HEK293 (cell line): Measurements from ENCODE around the gene KATNA1.

Source experiments
- CTCF ChIP-seq: fragments of 450-650 bp; formaldehyde crosslinking; IDR thresholded peaks from 2 replicates; pipeline ENCODE4 v1.5.1; 2016; ENCODE audit warnings: missing biosample characterization, missing genetic modification characterization
- HOXA7 ChIP-seq: sonication (generic); formaldehyde crosslinking; IDR thresholded peaks from 2 replicates; pipeline ENCODE4 v1.8.1; 2022; ENCODE audit warnings: missing genetic modification reagents, borderline replicate concordance
- KLF7 ChIP-seq: fragments of 450-650 bp; formaldehyde crosslinking; IDR thresholded peaks from 2 replicates; pipeline ENCODE4 v1.5.1; 2016; ENCODE audit warnings: missing biosample characterization, missing genetic modification characterization, borderline replicate concordance
- KLF9 ChIP-seq: fragments of 450-650 bp; formaldehyde crosslinking; IDR thresholded peaks from 2 replicates; pipeline ENCODE4 v1.5.1; 2016; ENCODE audit warnings: missing biosample characterization, missing genetic modification characterization, low read depth
- MEIS1 ChIP-seq: sonication (generic); formaldehyde crosslinking; IDR thresholded peaks from 2 replicates; pipeline ENCODE4 v1.8.1; 2022; ENCODE audit warnings: missing genetic modification reagents, mild to moderate bottlenecking, borderline replicate concordance
- PRDM10 ChIP-seq: fragments of 450-650 bp; formaldehyde crosslinking; IDR thresholded peaks from 2 replicates; pipeline ENCODE4 v1.5.1; 2016; ENCODE audit warnings: missing biosample characterization, missing genetic modification characterization
- SCRT2 ChIP-seq: fragments of 450-650 bp; formaldehyde crosslinking; IDR thresholded peaks from 2 replicates; pipeline ENCODE4 v1.5.1; 2016; ENCODE audit warnings: missing biosample characterization, missing genetic modification characterization
- SP2 ChIP-seq: fragments of 450-650 bp; formaldehyde crosslinking; IDR thresholded peaks from 2 replicates; pipeline ENCODE4 v1.5.1; 2016; ENCODE audit warnings: missing biosample characterization, missing genetic modification characterization
- SP3 ChIP-seq: fragments of 450-650 bp; formaldehyde crosslinking; IDR thresholded peaks from 2 replicates; pipeline ENCODE4 v1.5.1; 2016; ENCODE audit warnings: missing biosample characterization, missing genetic modification characterization
- ZFHX2 ChIP-seq: fragments of 450-650 bp; formaldehyde crosslinking; conservative IDR thresholded peaks from 2 replicates; pipeline ENCODE4 v1.5.1; 2016; ENCODE audit warnings: missing biosample characterization, missing genetic modification characterization
- ZFP37 ChIP-seq: fragments of 450-650 bp; formaldehyde crosslinking; IDR thresholded peaks from 2 replicates; pipeline ENCODE4 v1.5.1; 2016; ENCODE audit warnings: missing biosample characterization, missing genetic modification characterization
- ZNF214 ChIP-seq: fragments of 450-650 bp; formaldehyde crosslinking; IDR thresholded peaks from 2 replicates; pipeline ENCODE4 v1.5.1; 2017; ENCODE audit warnings: missing biosample characterization, mild to moderate bottlenecking, missing genetic modification characterization, borderline replicate concordance
- ZNF223 ChIP-seq: fragments of 450-650 bp; formaldehyde crosslinking; IDR thresholded peaks from 2 replicates; pipeline ENCODE4 v1.5.1; 2016; ENCODE audit warnings: missing biosample characterization, missing genetic modification characterization
- ZNF266 ChIP-seq: fragments of 450-650 bp; formaldehyde crosslinking; IDR thresholded peaks from 2 replicates; pipeline ENCODE4 v1.5.1; 2016; ENCODE audit warnings: missing biosample characterization, missing genetic modification characterization, low read depth
- ZNF335 ChIP-seq: fragments of 450-650 bp; formaldehyde crosslinking; conservative IDR thresholded peaks from 2 replicates; pipeline ENCODE4 v1.5.1; 2016; ENCODE audit warnings: missing biosample characterization, missing genetic modification characterization
- ZNF350 ChIP-seq: fragments of 450-650 bp; formaldehyde crosslinking; IDR thresholded peaks from 2 replicates; pipeline ENCODE4 v1.5.0; 2017; ENCODE audit warnings: missing biosample characterization, mild to moderate bottlenecking, missing genetic modification characterization
- ZNF423 ChIP-seq: fragments of 450-650 bp; formaldehyde crosslinking; IDR thresholded peaks from 2 replicates; pipeline ENCODE4 v1.5.1; 2016; ENCODE audit warnings: missing biosample characterization, missing genetic modification characterization
- ZNF473 ChIP-seq: fragments of 450-650 bp; formaldehyde crosslinking; IDR thresholded peaks from 2 replicates; pipeline ENCODE4 v1.5.1; 2017; ENCODE audit warnings: missing biosample characterization, missing genetic modification characterization
- ZNF488 ChIP-seq: fragments of 450-650 bp; formaldehyde crosslinking; IDR thresholded peaks from 2 replicates; pipeline ENCODE4 v1.5.1; 2016; ENCODE audit warnings: missing biosample characterization, missing genetic modification characterization
- ZNF501 ChIP-seq: fragments of 450-650 bp; formaldehyde crosslinking; IDR thresholded peaks from 2 replicates; pipeline ENCODE4 v1.5.1; 2016; ENCODE audit warnings: missing biosample characterization, missing genetic modification characterization
- ZNF561 ChIP-seq: fragments of 450-650 bp; IDR thresholded peaks from 2 replicates; pipeline ENCODE4 v1.5.1; 2018; ENCODE audit warnings: missing biosample characterization, missing genetic modification characterization, borderline replicate concordance
- ZNF629 ChIP-seq: fragments of 450-650 bp; formaldehyde crosslinking; IDR thresholded peaks from 2 replicates; pipeline ENCODE4 v1.5.1; 2017; ENCODE audit warnings: missing biosample characterization, missing genetic modification characterization
- ZNF704 ChIP-seq: fragments of 450-650 bp; formaldehyde crosslinking; IDR thresholded peaks from 2 replicates; pipeline ENCODE4 v1.5.1; 2016; ENCODE audit warnings: missing biosample characterization, missing genetic modification characterization
- ZNF777 ChIP-seq: fragments of 450-650 bp; formaldehyde crosslinking; IDR thresholded peaks from 2 replicates; pipeline ENCODE4 v1.5.1; 2017; ENCODE audit warnings: missing biosample characterization, missing genetic modification characterization, borderline replicate concordance
- ZNF830 ChIP-seq: fragments of 450-650 bp; IDR thresholded peaks from 2 replicates; pipeline ENCODE4 v1.5.0; 2018; ENCODE audit warnings: missing biosample characterization, missing genetic modification characterization, low read depth, mild to moderate bottlenecking, moderate library complexity
- ZNF837 ChIP-seq: fragments of 450-650 bp; formaldehyde crosslinking; IDR thresholded peaks from 2 replicates; pipeline ENCODE4 v1.5.1; 2016; ENCODE audit warnings: missing biosample characterization, missing genetic modification characterization
- TF ChIP-seq, protein P1 (sequence below): fragments of 450-650 bp; IDR thresholded peaks from 2 replicates; pipeline ENCODE4 v1.5.1; 2018; ENCODE audit warnings: missing biosample characterization, mild to moderate bottlenecking, missing genetic modification characterization

KATNA1 gene

GRCh38 chr6:149545754-149546471 lies 102.6 kb downstream of the KATNA1 start, which contains the start of gene PPIL4 (continued):
- TF ChIP-seq MEIS1 (CRISPR knock-in tag): no peak
- TF ChIP-seq SP3 (tag by site-specific recombination): peak; percentile 90
- TF ChIP-seq HOXA7 (CRISPR knock-in tag): no peak
- TF ChIP-seq KLF9: peak; percentile 84
- no peak for TF ChIP-seq ZNF837 (tag by site-specific recombination)
- TF ChIP-seq SP2 (tag by site-specific recombination): peak; percentile 95
- TF ChIP-seq KLF7: no peak
- no peak for TF ChIP-seq ZNF350 (tag by site-specific recombination)
- no peak for TF ChIP-seq ZNF223
- TF ChIP-seq ZNF423: no peak
- TF ChIP-seq ZNF561 (tag by site-specific recombination): peak; percentile 96
- no peak for TF ChIP-seq ZNF777
- 0 out of 2 replicates have a peak, but pooled peaks have one; percentile 25 for TF ChIP-seq ZFP37 (tag by site-specific recombination)
- TF ChIP-seq ZNF488 (tag by site-specific recombination): no peak
- peak; percentile 84 for TF ChIP-seq ZFHX2 (tag by site-specific recombination)
- peak; percentile 98 for TF ChIP-seq ZNF629 (tag by site-specific recombination)
- TF ChIP-seq PRDM10 (tag by site-specific recombination): peak; percentile 51; the same call in 1 of the 2 replicates
- TF ChIP-seq, protein P1, sequence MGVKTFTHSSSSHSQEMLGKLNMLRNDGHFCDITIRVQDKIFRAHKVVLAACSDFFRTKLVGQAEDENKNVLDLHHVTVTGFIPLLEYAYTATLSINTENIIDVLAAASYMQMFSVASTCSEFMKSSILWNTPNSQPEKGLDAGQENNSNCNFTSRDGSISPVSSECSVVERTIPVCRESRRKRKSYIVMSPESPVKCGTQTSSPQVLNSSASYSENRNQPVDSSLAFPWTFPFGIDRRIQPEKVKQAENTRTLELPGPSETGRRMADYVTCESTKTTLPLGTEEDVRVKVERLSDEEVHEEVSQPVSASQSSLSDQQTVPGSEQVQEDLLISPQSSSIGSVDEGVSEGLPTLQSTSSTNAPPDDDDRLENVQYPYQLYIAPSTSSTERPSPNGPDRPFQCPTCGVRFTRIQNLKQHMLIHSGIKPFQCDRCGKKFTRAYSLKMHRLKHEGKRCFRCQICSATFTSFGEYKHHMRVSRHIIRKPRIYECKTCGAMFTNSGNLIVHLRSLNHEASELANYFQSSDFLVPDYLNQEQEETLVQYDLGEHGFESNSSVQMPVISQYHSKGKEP (tag by site-specific recombination): peak; percentile 58; the same call in 1 of the 2 replicates
- TF ChIP-seq ZNF830 (tag by site-specific recombination): no peak
- no peak for TF ChIP-seq ZNF214 (tag by site-specific recombination)
- TF ChIP-seq ZNF335 (tag by site-specific recombination): peak; percentile 84
- TF ChIP-seq SCRT2 (tag by site-specific recombination): no peak
- TF ChIP-seq CTCF (tag by site-specific recombination): peak; percentile 82
- peak; percentile 93; the same call in 1 of the 2 replicates for TF ChIP-seq ZNF501 (tag by site-specific recombination)
- peak; percentile 89 for TF ChIP-seq ZNF704 (tag by site-specific recombination)
- TF ChIP-seq ZNF266 (tag by site-specific recombination): no peak; the same call in 1 of the 2 replicates
- no peak for TF ChIP-seq ZNF473 (tag by site-specific recombination)
